NCI-H2171 (cell line): ENCODE results near the gene IFRD1.
"Not testable (repeated sequence)": the region's sequence is repeated elsewhere in the genome, so short reads cannot be mapped to it uniquely, and the experiment has no call there.

ENCODE experiments used
- DNase-seq: peaks from one replicate; lab custom pipeline; 2025; lab: John Stamatoyannopoulos, UW

IFRD1 gene

GRCh38 chr7:112516418-112516817 lies 66.2 kb downstream of the IFRD1 start:
- DNase-seq, result not testable (repeated sequence)

GRCh38 chr7:112517487-112517886 lies 67.2 kb downstream of the IFRD1 start:
- no peak for DNase-seq

GRCh38 chr7:112520787-112521186 lies 70.5 kb downstream of the IFRD1 start:
- DNase-seq, result no peak

- DNase-seq, result no peak
Measured at GRCh38 chr7:112521942-112522341, 71.7 kb downstream of the IFRD1 start.

- DNase-seq, result no peak
Measured at GRCh38 chr7:112523871-112524270, 73.6 kb downstream of the IFRD1 start.
